Measurements from ENCODE around the gene C7orf57. TPM values are rescaled to one million over a fixed set of nuclear protein-coding genes. Genes with fewer than 3 reads are reported as not detected.
"Not testable (repeated sequence)": the region's sequence is repeated elsewhere in the genome, so short reads cannot be mapped to it uniquely, and the experiment has no call there.

Gene C7orf57
- not detected in 2 replicates for total RNA-seq (2012; rRNA removed)

DNA sequence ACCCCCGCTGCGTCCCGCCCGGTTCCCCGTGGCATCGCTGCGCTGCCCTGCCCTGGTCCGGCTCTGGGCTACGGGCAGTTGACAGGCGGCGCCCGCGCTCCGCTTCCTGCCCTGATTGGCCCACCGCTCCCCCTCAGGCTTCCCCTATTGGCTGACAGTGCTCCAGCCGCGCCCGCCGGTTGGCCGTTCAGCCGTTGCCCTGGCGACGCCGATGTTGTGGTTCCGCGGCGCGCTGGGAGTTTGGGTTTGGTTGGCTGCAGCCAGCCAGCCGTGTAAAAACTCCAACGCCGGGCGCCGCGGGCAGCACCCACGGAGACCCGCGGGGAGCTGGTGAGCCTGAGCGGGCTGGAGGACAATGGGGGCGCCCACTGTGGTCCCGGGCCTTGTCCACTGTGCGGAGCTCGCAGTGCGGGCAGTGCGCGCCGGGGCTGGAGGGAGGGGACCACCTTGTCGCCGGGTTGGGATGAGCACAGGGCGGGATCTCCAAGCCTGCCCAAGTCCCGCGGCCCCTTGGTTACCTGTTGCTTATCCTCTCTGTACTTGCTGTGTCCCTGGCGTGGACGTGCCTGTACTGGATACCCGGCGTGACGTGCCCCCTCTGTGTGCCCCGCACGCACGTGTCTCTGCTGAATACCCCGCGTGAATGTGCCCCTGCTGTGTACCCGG, at the start of gene C7orf57:
Gene C7orf57 (plus strand): TSS at position 243 of the 666 bp plus-strand sequence. CDS start 766 bp downstream, outside the sequence.
- Histone ChIP-seq H3K4me2 (ENCODE audit: low read length) (peak within 1 kb of the TSS; percentile 98), H3K4me1 (ENCODE audit: control insufficient read depth, insufficient read depth, low read length) (peaks cover 10% of the 10 kb centered on the region), H3K36me3 (ENCODE audit: insufficient read depth, low read length) (no peaks in the 10 kb centered on the region), H3K4me3 (ENCODE audit: low read length) (peak within 1 kb of the TSS; percentile 77), H3K9ac (ENCODE audit: low read depth, low read length) (no peak within 1 kb of the TSS), H3K9me3 (replicated peaks; ENCODE audit: low read length) (no peaks in the 10 kb centered on the region), H3K27me3 (ENCODE audit: control insufficient read depth, insufficient read depth, low read length) (peaks cover 40% of the 10 kb centered on the region)

GRCh38 chr7:47988496-47989386, 46.6 kb upstream of the C7orf57 start:
- Histone ChIP-seq H3K4me2 (ENCODE audit: low read length) (no peak overlapping the region), H3K36me3 (ENCODE audit: insufficient read depth, low read length) (no peaks in the 10 kb centered on the region), H3K9me3 (replicated peaks; ENCODE audit: low read length) (no peaks in the 10 kb centered on the region), H3K9ac (ENCODE audit: low read depth, low read length) (no peak overlapping the region), H3K27me3 (ENCODE audit: control insufficient read depth, insufficient read depth, low read length) (no peaks in the 10 kb centered on the region), H3K4me1 (ENCODE audit: control insufficient read depth, insufficient read depth, low read length) (peaks cover 3% of the 10 kb centered on the region), H3K4me3 (ENCODE audit: low read length) (no peak overlapping the region)

DNA sequence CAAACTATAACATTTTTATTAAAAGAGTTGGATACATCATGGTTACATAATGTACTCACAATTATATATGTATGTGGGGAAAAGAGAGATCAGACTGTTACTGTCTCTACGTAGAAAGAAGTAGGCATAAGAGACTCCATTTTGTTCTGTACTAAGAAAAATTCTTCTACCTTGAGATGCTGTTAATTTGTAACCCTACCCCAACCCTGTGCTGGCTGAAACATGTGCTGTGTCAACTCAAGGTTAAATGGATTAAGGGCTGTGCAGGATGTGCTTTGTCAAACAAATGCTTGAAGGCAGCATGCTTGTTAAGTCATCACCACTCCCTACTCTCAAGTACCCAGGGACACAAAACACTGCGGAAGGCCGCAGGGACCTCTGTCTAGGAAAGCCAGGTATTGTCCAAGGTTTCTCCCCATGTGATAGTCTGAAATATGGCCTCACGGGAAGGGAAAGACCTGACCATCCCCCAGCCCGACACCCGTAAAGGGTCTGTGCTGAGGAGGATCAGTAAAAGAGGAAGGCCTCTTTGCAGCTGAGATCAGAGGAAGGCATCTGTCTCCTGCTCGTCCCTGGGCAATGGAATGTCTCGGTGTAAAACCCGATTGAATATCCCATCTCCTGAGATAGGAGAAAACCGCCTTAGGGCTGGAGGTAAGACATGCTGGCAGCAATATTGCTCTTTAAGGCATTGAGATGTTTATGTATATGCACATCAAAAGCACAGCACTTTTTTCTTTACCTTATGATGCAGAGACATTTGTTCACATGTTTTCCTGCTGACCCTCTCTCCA, 45.5 kb upstream of the C7orf57 start:
- not testable (repeated sequence) for H3K4me1 ChIP-seq (ENCODE audit: control insufficient read depth, insufficient read depth, low read length); H3K9ac ChIP-seq (ENCODE audit: low read depth, low read length); H3K36me3 ChIP-seq (ENCODE audit: insufficient read depth, low read length); H3K9me3 ChIP-seq (replicated peaks; ENCODE audit: low read length); H3K27me3 ChIP-seq (ENCODE audit: control insufficient read depth, insufficient read depth, low read length); H3K4me3 ChIP-seq (ENCODE audit: low read length); H3K4me2 ChIP-seq (ENCODE audit: low read length)

DNA sequence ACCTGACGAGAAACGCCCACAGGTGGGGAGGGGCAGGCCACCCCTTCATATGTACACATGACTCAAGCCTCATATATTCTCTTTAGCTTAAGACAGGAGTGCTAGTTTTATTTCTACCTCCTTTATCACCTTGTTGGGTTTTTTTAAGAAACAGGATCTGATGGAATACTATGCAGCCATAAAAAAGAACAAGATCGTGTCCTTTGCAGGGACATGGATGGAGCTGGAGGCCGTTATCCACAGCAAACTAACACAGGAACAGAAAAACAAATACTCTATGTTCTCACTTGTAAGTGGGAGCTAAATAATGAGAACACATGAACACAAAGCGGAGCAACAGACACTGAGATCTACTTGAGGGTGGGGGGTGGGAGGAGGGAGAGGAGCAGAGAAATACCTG, 44.8 kb upstream of the C7orf57 start:
- H3K27me3 ChIP-seq (ENCODE audit: control insufficient read depth, insufficient read depth, low read length), result no peaks in the 10 kb centered on the region
- no peaks in the 10 kb centered on the region for H3K9me3 ChIP-seq (replicated peaks; ENCODE audit: low read length)
- H3K9ac ChIP-seq (ENCODE audit: low read depth, low read length), result no peak overlapping the region

DNA sequence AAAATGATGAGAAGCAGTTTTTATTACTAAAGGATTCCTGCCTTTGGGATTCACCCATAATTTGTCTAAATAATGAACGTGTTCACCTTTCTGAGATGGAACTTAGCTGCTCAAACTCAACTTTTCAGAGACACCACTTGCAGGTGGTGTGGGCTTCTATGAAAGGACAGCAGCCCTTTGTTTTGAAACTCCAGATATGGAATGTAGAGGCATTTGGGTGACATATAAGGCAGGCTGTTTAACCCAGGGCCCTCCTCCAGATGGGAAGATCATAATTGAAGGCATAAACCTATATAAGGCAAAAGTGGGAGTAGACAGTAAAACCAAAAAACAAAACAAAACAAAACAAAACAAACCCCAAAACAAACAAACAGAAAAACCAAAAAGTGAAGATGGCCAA, 44.1 kb upstream of the C7orf57 start:
- peak overlapping the region; percentile 90 for H3K4me2 ChIP-seq (ENCODE audit: low read length)
- no peaks in the 10 kb centered on the region for H3K27me3 ChIP-seq (ENCODE audit: control insufficient read depth, insufficient read depth, low read length)
- H3K9me3 ChIP-seq (replicated peaks; ENCODE audit: low read length), result no peaks in the 10 kb centered on the region
- H3K36me3 ChIP-seq (ENCODE audit: insufficient read depth, low read length), result no peaks in the 10 kb centered on the region
- H3K9ac ChIP-seq (ENCODE audit: low read depth, low read length), result no peak overlapping the region
- peaks cover 3% of the 10 kb centered on the region for H3K4me1 ChIP-seq (ENCODE audit: control insufficient read depth, insufficient read depth, low read length)
- H3K4me3 ChIP-seq (ENCODE audit: low read length), result peak overlapping the region; percentile 72

More for the DNA sequence above, 44.8 kb upstream of the C7orf57 start:
- Histone ChIP-seq H3K36me3 (ENCODE audit: insufficient read depth, low read length) (no peaks in the 10 kb centered on the region), H3K4me3 (ENCODE audit: low read length) (no peak overlapping the region), H3K4me1 (ENCODE audit: control insufficient read depth, insufficient read depth, low read length) (peaks cover 3% of the 10 kb centered on the region), H3K4me2 (ENCODE audit: low read length) (no peak overlapping the region)

GRCh38 chr7:47991741-47992311, 43.5 kb upstream of the C7orf57 start:
- H3K9me3 ChIP-seq (replicated peaks; ENCODE audit: low read length), result no peaks in the 10 kb centered on the region
- no peak overlapping the region for H3K9ac ChIP-seq (ENCODE audit: low read depth, low read length)
- peaks cover 3% of the 10 kb centered on the region for H3K4me1 ChIP-seq (ENCODE audit: control insufficient read depth, insufficient read depth, low read length)
- H3K36me3 ChIP-seq (ENCODE audit: insufficient read depth, low read length), result no peaks in the 10 kb centered on the region
- peak overlapping the region; percentile 72 for H3K4me3 ChIP-seq (ENCODE audit: low read length)
- peak overlapping the region; percentile 90 for H3K4me2 ChIP-seq (ENCODE audit: low read length)
- no peaks in the 10 kb centered on the region for H3K27me3 ChIP-seq (ENCODE audit: control insufficient read depth, insufficient read depth, low read length)

GRCh38 chr7:47992446-47992845, 42.9 kb upstream of the C7orf57 start:
- H3K36me3 ChIP-seq (ENCODE audit: insufficient read depth, low read length), result no peaks in the 10 kb centered on the region
- no peaks in the 10 kb centered on the region for H3K9me3 ChIP-seq (replicated peaks; ENCODE audit: low read length)
- H3K27me3 ChIP-seq (ENCODE audit: control insufficient read depth, insufficient read depth, low read length), result no peaks in the 10 kb centered on the region
- H3K4me1 ChIP-seq (ENCODE audit: control insufficient read depth, insufficient read depth, low read length), result peaks cover 3% of the 10 kb centered on the region
- H3K9ac ChIP-seq (ENCODE audit: low read depth, low read length), result no peak overlapping the region
- H3K4me3 ChIP-seq (ENCODE audit: low read length), result no peak overlapping the region
- peak overlapping the region; percentile 90 for H3K4me2 ChIP-seq (ENCODE audit: low read length)

GRCh38 chr7:47999413-47999812, 35.9 kb upstream of the C7orf57 start:
- H3K27me3 ChIP-seq (ENCODE audit: control insufficient read depth, insufficient read depth, low read length), result no peaks in the 10 kb centered on the region
- no peaks in the 10 kb centered on the region for H3K36me3 ChIP-seq (ENCODE audit: insufficient read depth, low read length)
- no peaks in the 10 kb centered on the region for H3K4me1 ChIP-seq (ENCODE audit: control insufficient read depth, insufficient read depth, low read length)
- H3K4me2 ChIP-seq (ENCODE audit: low read length), result no peak overlapping the region
- no peak overlapping the region for H3K4me3 ChIP-seq (ENCODE audit: low read length)
- H3K9me3 ChIP-seq (replicated peaks; ENCODE audit: low read length), result no peaks in the 10 kb centered on the region
- H3K9ac ChIP-seq (ENCODE audit: low read depth, low read length), result no peak overlapping the region

- H3K27me3 ChIP-seq (ENCODE audit: control insufficient read depth, insufficient read depth, low read length); H3K4me2 ChIP-seq (ENCODE audit: low read length); H3K4me3 ChIP-seq (ENCODE audit: low read length); H3K4me1 ChIP-seq (ENCODE audit: control insufficient read depth, insufficient read depth, low read length); H3K9ac ChIP-seq (ENCODE audit: low read depth, low read length); H3K36me3 ChIP-seq (ENCODE audit: insufficient read depth, low read length); H3K9me3 ChIP-seq (replicated peaks; ENCODE audit: low read length): not testable (repeated sequence)
Measured at GRCh38 chr7:48000164-48000563, 35.2 kb upstream of the C7orf57 start.

GRCh38 chr7:48004032-48004431, 31.3 kb upstream of the C7orf57 start:
- Histone ChIP-seq H3K27me3 (ENCODE audit: control insufficient read depth, insufficient read depth, low read length) (peaks cover 14% of the 10 kb centered on the region), H3K9ac (ENCODE audit: low read depth, low read length) (no peak overlapping the region), H3K36me3 (ENCODE audit: insufficient read depth, low read length) (no peaks in the 10 kb centered on the region), H3K4me3 (ENCODE audit: low read length) (no peak overlapping the region), H3K4me1 (ENCODE audit: control insufficient read depth, insufficient read depth, low read length) (no peaks in the 10 kb centered on the region), H3K9me3 (replicated peaks; ENCODE audit: low read length) (no peaks in the 10 kb centered on the region), H3K4me2 (ENCODE audit: low read length) (no peak overlapping the region)

DNA sequence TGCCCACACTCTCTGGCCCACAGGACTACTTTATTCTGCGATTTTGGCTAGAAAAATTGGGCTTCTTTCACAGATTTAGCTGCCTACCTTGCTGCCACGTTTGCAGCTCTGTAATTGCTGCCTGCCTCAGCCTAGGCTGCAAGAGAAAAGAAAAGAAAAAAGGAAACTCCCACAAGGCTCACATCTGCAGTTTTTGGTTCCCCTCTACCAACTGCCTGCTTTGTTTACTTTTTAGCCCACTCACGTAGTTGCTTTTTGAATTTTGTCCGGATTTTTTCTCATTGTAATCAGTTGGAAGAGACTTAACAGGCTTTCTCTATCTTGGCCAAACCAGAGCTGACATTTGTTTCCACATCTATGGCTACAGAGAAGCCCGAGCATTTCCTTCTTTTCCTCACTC, 30.7 kb upstream of the C7orf57 start:
- Histone ChIP-seq H3K36me3 (ENCODE audit: insufficient read depth, low read length) (no peaks in the 10 kb centered on the region), H3K9me3 (replicated peaks; ENCODE audit: low read length) (no peaks in the 10 kb centered on the region), H3K4me2 (ENCODE audit: low read length) (no peak overlapping the region), H3K4me1 (ENCODE audit: control insufficient read depth, insufficient read depth, low read length) (no peaks in the 10 kb centered on the region), H3K27me3 (ENCODE audit: control insufficient read depth, insufficient read depth, low read length) (peaks cover 14% of the 10 kb centered on the region), H3K9ac (ENCODE audit: low read depth, low read length) (no peak overlapping the region), H3K4me3 (ENCODE audit: low read length) (no peak overlapping the region)
